ENCODE data around the gene RFTN1. TPM values are rescaled to one million over a fixed set of nuclear protein-coding genes. Genes with fewer than 3 reads are reported as not detected.

Gene RFTN1
- total and polyA plus RNA-seq, 7 donors: 10.9 to 26.4 (median 22.2) TPM

GRCh38 chr3:16390581-16390980, 122.9 kb downstream of the RFTN1 start:
- intact Hi-C loops (cut with DNase I): no loop called here
- no peak for TF ChIP-seq EP300 (IDR thresholded peaks at IDR 0.05)
- TF ChIP-seq CTCF (IDR thresholded peaks at IDR 0.05): no peak
- peaks cover 0 to 4% (median 0%) of the 10 kb centered on the region in 4 donors for H3K4me1 ChIP-seq
- no peak overlapping the region for H3K4me3 ChIP-seq
- no peaks in the 10 kb centered on the region for H3K27me3 ChIP-seq
- no peaks in the 10 kb centered on the region for H3K9me3 ChIP-seq
- peak overlapping the region in 1 of 4 donors; percentile 70 for H3K27ac ChIP-seq
- 56 to 79% methylated on average over 2 of the region's 2 CpGs for WGBS, 2 donors
- no peaks in the 10 kb centered on the region for H3K36me3 ChIP-seq
- DNase-seq: no peak

GRCh38 chr3:16388850-16389441, 124.6 kb downstream of the RFTN1 start:
- Histone ChIP-seq H3K4me3 (no peak overlapping the region), H3K4me1 (peaks cover 0 to 4% (median 0%) of the 10 kb centered on the region in 4 donors), H3K36me3 (no peaks in the 10 kb centered on the region), H3K9me3 (no peaks in the 10 kb centered on the region), H3K27ac (peak overlapping the region in 2 of 4 donors; percentile 29 to 70), H3K27me3 (no peaks in the 10 kb centered on the region)
- intact Hi-C loops (cut with DNase I): no loop called here
- TF ChIP-seq CTCF (IDR thresholded peaks at IDR 0.05) (no peak), POLR2AphosphoS5 (IDR thresholded peaks at IDR 0.05) (peak in 1 of 4 donors; percentile 18)
- no peak for DNase-seq
- 49 to 56% methylated on average over 3 of the region's 3 CpGs for WGBS, 2 donors

- Histone ChIP-seq H3K9me3 (no peaks in the 10 kb centered on the region), H3K27me3 (no peaks in the 10 kb centered on the region), H3K36me3 (no peaks in the 10 kb centered on the region), H3K4me1 (no peaks in the 10 kb centered on the region), H3K4me3 (no peak overlapping the region), H3K27ac (peak overlapping the region in 1 of 4 donors; percentile 70)
- WGBS, 2 donors: 81% methylated on average over 4 of the region's 4 CpGs
- no peak for DNase-seq
- intact Hi-C loops (cut with DNase I): no loop called here
- no peak for TF ChIP-seq POLR2A (IDR thresholded peaks at IDR 0.05)
Measured at GRCh38 chr3:16386561-16386960, 126.9 kb downstream of the RFTN1 start.

- no peak for TF ChIP-seq POLR2AphosphoS5 (IDR thresholded peaks at IDR 0.05)
- TF ChIP-seq POLR2A (IDR thresholded peaks at IDR 0.05): no peak
- no peak for TF ChIP-seq EP300 (IDR thresholded peaks at IDR 0.05)
- TF ChIP-seq CTCF (IDR thresholded peaks at IDR 0.05): no peak
- Histone ChIP-seq H3K27me3 (no peaks in the 10 kb centered on the region), H3K36me3 (no peaks in the 10 kb centered on the region), H3K9me3 (no peaks in the 10 kb centered on the region), H3K4me3 (no peak overlapping the region), H3K4me1 (no peaks in the 10 kb centered on the region), H3K27ac (peak overlapping the region in 1 of 4 donors; percentile 70)
- 70 to 71% methylated on average over 5 of the region's 5 CpGs for WGBS, 2 donors
- DNase-seq: no peak
- intact Hi-C loops (cut with DNase I): no loop called here
Measured at GRCh38 chr3:16385151-16385550, 128.3 kb downstream of the RFTN1 start.

- H3K36me3 ChIP-seq: no peaks in the 10 kb centered on the region
- intact Hi-C loops (cut with DNase I): no loop called here
- H3K27ac ChIP-seq: no peak overlapping the region
- 99 to 100% methylated on average over 1 of the region's 1 CpG for WGBS, 2 donors
- H3K4me1 ChIP-seq: no peaks in the 10 kb centered on the region
- no peak overlapping the region for H3K4me3 ChIP-seq
- H3K9me3 ChIP-seq: no peaks in the 10 kb centered on the region
- no peak for TF ChIP-seq CTCF (IDR thresholded peaks at IDR 0.05)
- TF ChIP-seq EP300 (IDR thresholded peaks at IDR 0.05): no peak
- no peak for TF ChIP-seq POLR2AphosphoS5 (IDR thresholded peaks at IDR 0.05)
- no peak for TF ChIP-seq POLR2A (IDR thresholded peaks at IDR 0.05)
- no peak for DNase-seq
- H3K27me3 ChIP-seq: no peaks in the 10 kb centered on the region
Measured at GRCh38 chr3:16383864-16384263, 129.6 kb downstream of the RFTN1 start.

Measured in sigmoid colon (tissue), 7 donors.